PC-3 (cell line): ENCODE results near the gene ATXN7L1.

ENCODE experiments used
- EZH2phosphoT487 ChIP-seq: fragments of 300-600 bp; sonication (generic); IDR thresholded peaks from 2 replicates; pipeline ENCODE4 v1.6.1; 2018; ENCODE audit warnings: mild to moderate bottlenecking, antibody characterized with exemption, low read length, borderline replicate concordance
- TF ChIP-seq, protein P1 (sequence below): fragments of 300-600 bp; sonication (generic); conservative IDR thresholded peaks from 2 replicates; pipeline ENCODE4 v1.5.1; 2017; ENCODE audit warnings: antibody characterized with exemption, low read depth, mild to moderate bottlenecking, low read length

DNA sequence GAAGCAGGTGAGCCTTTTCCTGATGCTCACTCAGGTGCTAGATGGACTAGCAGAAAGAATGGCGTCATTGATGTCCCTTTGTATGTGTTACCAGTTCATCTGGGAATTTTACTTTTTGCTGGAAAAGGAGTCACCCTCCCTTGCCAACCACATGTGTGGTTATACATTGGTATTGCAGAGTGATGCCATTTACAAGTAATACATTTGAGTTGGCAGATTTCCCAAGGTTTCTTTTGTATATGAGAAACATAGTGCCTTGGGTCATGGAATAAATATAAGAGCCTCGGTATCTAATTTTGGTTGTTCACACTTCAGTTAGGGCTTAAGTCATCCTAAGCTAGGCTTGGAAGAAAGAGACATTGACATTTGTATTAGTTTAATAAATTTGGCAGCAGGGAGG is 10.4 kb upstream of the ATXN7L1 start:
- TF ChIP-seq, protein P1, sequence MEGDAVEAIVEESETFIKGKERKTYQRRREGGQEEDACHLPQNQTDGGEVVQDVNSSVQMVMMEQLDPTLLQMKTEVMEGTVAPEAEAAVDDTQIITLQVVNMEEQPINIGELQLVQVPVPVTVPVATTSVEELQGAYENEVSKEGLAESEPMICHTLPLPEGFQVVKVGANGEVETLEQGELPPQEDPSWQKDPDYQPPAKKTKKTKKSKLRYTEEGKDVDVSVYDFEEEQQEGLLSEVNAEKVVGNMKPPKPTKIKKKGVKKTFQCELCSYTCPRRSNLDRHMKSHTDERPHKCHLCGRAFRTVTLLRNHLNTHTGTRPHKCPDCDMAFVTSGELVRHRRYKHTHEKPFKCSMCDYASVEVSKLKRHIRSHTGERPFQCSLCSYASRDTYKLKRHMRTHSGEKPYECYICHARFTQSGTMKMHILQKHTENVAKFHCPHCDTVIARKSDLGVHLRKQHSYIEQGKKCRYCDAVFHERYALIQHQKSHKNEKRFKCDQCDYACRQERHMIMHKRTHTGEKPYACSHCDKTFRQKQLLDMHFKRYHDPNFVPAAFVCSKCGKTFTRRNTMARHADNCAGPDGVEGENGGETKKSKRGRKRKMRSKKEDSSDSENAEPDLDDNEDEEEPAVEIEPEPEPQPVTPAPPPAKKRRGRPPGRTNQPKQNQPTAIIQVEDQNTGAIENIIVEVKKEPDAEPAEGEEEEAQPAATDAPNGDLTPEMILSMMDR: no peak
- no peak for TF ChIP-seq EZH2phosphoT487
